Measurements from ENCODE around the gene OR2A12. TPM values are rescaled to one million over a fixed set of nuclear protein-coding genes. Genes with fewer than 3 reads are reported as not detected.
"Not testable (repeated sequence)": the region's sequence is repeated elsewhere in the genome, so short reads cannot be mapped to it uniquely, and the experiment has no call there.

The OR2A12 gene
- total RNA-seq, 1 experiment from 2014 or later = not detected

GRCh38 chr7:144090667-144091066 is 4.6 kb downstream of the OR2A12 start:
- Histone ChIP-seq H3K27ac (no peak overlapping the region), H3K9me3 (replicated peaks) (no peaks in the 10 kb centered on the region), H3K27me3 (no peaks in the 10 kb centered on the region), H3K4me1 (no peaks in the 10 kb centered on the region), H3K4me3 (no peak overlapping the region), H3K36me3 (no peaks in the 10 kb centered on the region)
- no peak for DNase-seq

DNA sequence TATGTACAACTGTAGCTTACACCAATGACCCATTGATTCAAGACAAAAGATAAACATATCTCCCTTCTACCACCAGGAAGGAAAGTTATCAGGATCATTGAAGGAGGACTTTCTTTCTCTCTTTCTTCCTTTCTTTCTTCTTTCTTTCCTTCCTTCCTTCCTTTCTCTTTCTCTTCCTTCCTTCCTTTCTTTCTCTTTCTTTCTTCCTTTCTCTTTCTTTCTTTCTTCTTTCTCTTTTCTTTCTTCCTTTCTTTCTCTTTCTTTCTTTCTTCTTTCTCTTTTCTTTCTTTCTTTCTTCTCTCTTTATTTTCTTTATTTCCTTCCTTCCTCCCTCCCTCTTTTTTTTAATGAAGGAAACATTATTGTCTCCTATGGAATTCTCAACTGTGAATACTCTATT is 12.7 kb downstream of the OR2A12 start:
- Histone ChIP-seq H3K27me3 (no peaks in the 10 kb centered on the region), H3K9me3 (replicated peaks) (no peaks in the 10 kb centered on the region), H3K27ac (no peak overlapping the region), H3K36me3 (no peaks in the 10 kb centered on the region), H3K4me1 (no peaks in the 10 kb centered on the region; the same call in 1 of the 2 replicates), H3K4me3 (no peak overlapping the region)
- no peak for DNase-seq

DNA sequence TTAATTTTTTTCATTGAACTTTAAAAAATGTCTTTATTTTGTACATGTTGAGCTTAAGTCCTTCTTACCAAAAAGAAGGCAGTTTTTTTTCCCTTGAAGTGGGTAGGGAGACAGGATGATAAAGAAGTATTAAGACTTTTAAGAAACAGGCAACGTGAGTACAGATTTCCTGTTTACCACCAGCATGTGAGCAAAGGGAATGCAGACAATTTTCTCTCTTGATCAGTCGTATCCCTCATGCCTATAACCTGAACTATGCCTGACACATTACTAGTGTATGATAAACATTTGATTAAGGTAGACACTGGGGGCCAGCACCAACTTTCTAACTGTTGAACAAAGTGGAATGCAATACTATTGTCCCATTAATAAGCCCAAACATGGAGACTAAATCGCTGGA is 14.5 kb downstream of the OR2A12 start:
- Histone ChIP-seq H3K27ac (no peak overlapping the region), H3K4me1 (no peaks in the 10 kb centered on the region; the same call in 1 of the 2 replicates), H3K36me3 (no peaks in the 10 kb centered on the region), H3K27me3 (no peaks in the 10 kb centered on the region), H3K9me3 (replicated peaks) (no peaks in the 10 kb centered on the region), H3K4me3 (no peak overlapping the region)
- DNase-seq = no peak

DNA sequence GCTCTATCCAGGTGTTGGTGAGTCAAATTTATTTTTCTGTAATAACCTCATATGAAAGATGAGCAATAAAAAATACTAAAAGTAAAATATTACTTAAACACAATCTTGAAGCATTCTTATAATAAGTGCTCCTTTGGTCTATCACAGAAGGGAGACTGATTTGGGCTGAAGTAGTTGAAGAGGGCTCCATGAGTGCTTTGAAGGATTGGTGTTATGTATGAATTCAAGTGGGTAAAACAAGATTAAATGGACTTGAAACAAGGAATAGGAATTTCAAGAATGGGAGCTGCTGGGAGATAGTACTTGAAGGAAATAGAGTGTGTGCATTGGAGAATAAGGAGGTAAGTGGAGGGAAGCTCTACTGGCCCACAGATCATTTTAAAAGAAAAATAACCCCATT is 16.0 kb downstream of the OR2A12 start:
- Histone ChIP-seq H3K4me3 (no peak overlapping the region), H3K27ac (no peak overlapping the region), H3K4me1 (no peaks in the 10 kb centered on the region), H3K36me3 (no peaks in the 10 kb centered on the region), H3K9me3 (replicated peaks) (no peaks in the 10 kb centered on the region), H3K27me3 (no peaks in the 10 kb centered on the region)
- no peak for DNase-seq

- no peak overlapping the region for H3K4me3 ChIP-seq
- H3K9me3 ChIP-seq (replicated peaks) = no peaks in the 10 kb centered on the region
- H3K36me3 ChIP-seq = no peaks in the 10 kb centered on the region
- no peak overlapping the region for H3K27ac ChIP-seq
- H3K4me1 ChIP-seq = no peaks in the 10 kb centered on the region
- H3K27me3 ChIP-seq = no peaks in the 10 kb centered on the region
- DNase-seq = no peak
Measured at GRCh38 chr7:144105211-144105610, 19.1 kb downstream of the OR2A12 start.

GRCh38 chr7:144109283-144109682 is 23.2 kb downstream of the OR2A12 start, which contains the start of gene OR2A2:
Gene OR2A2, plus strand, starts transcription at chr7:144109583. Its CDS starts 0 bp downstream, at chr7:144109583.
- Histone ChIP-seq H3K36me3 (no peaks in the 10 kb centered on the region), H3K27me3 (no peaks in the 10 kb centered on the region), H3K9me3 (replicated peaks) (no peaks in the 10 kb centered on the region), H3K27ac (no peak within 1 kb of the TSS), H3K4me3 (no peak within 1 kb of the TSS), H3K4me1 (no peaks in the 10 kb centered on the region)
- DNase-seq = no peak

- H3K36me3 ChIP-seq = no peaks in the 10 kb centered on the region
- H3K9me3 ChIP-seq (replicated peaks) = no peaks in the 10 kb centered on the region
- H3K27ac ChIP-seq = no peak overlapping the region
- no peaks in the 10 kb centered on the region for H3K4me1 ChIP-seq
- no peak for DNase-seq
- no peaks in the 10 kb centered on the region for H3K27me3 ChIP-seq
- H3K4me3 ChIP-seq = no peak overlapping the region
Measured at GRCh38 chr7:144110272-144110671, 24.2 kb downstream of the OR2A12 start.

GRCh38 chr7:144113651-144114050 is 27.6 kb downstream of the OR2A12 start:
- DNase-seq = no peak
- no peaks in the 10 kb centered on the region for H3K9me3 ChIP-seq (replicated peaks)
- H3K27me3 ChIP-seq = no peaks in the 10 kb centered on the region
- H3K4me3 ChIP-seq = no peak overlapping the region
- no peak overlapping the region for H3K27ac ChIP-seq
- no peaks in the 10 kb centered on the region for H3K36me3 ChIP-seq
- H3K4me1 ChIP-seq = no peaks in the 10 kb centered on the region

- Histone ChIP-seq H3K4me3 (no peak overlapping the region), H3K27ac (no peak overlapping the region), H3K27me3 (no peaks in the 10 kb centered on the region), H3K4me1 (no peaks in the 10 kb centered on the region), H3K36me3 (no peaks in the 10 kb centered on the region), H3K9me3 (replicated peaks) (no peaks in the 10 kb centered on the region)
- no peak for DNase-seq
Measured at GRCh38 chr7:144118341-144118740, 32.3 kb downstream of the OR2A12 start.

DNA sequence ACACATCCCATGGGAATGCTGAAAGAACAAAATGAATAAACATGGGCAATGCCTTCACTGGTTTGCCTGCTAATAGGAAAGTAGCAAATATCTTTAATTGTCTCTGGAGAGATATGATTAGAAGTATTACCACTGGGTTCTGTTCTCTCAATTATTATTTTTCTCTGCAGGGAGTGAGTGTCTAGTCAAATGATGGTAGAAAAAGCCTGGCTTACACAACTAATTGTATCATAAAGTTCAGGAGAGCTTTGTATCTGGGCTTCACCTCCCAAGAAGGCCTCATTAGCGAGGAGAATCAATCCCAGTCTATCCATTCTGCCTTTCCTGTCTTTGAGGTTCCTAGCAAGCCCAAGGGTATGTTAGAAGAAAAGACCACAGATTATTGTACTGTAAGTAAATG is 36.8 kb downstream of the OR2A12 start, which contains the start of gene OR2A14:
Gene OR2A14, plus strand, starts transcription at position 301 of the 400 bp plus-strand sequence. CDS start 5,937 bp downstream, outside the sequence.
- H3K9me3 ChIP-seq (replicated peaks) = no peaks in the 10 kb centered on the region
- H3K27ac ChIP-seq = no peak within 1 kb of the TSS
- DNase-seq = no peak
- no peaks in the 10 kb centered on the region for H3K36me3 ChIP-seq
- H3K4me3 ChIP-seq = no peak within 1 kb of the TSS
- no peaks in the 10 kb centered on the region for H3K27me3 ChIP-seq
- no peaks in the 10 kb centered on the region for H3K4me1 ChIP-seq

GRCh38 chr7:144127714-144128334 is 41.7 kb downstream of the OR2A12 start:
- Histone ChIP-seq H3K27me3 (no peaks in the 10 kb centered on the region), H3K9me3 (replicated peaks) (no peaks in the 10 kb centered on the region), H3K36me3 (no peaks in the 10 kb centered on the region), H3K4me1 (no peaks in the 10 kb centered on the region), H3K4me3 (no peak overlapping the region), H3K27ac (no peak overlapping the region)
- peak; percentile 84 to 92 for DNase-seq

GRCh38 chr7:144129601-144130000 is 43.5 kb downstream of the OR2A12 start:
- H3K27ac ChIP-seq; H3K27me3 ChIP-seq; H3K4me1 ChIP-seq; H3K4me3 ChIP-seq; H3K9me3 ChIP-seq (replicated peaks); H3K36me3 ChIP-seq; DNase-seq: not testable (repeated sequence)

GRCh38 chr7:144130730-144131129 is 44.7 kb downstream of the OR2A12 start:
- no peak overlapping the region for H3K4me3 ChIP-seq
- no peak for DNase-seq
- no peaks in the 10 kb centered on the region for H3K4me1 ChIP-seq
- no peak overlapping the region for H3K27ac ChIP-seq
- no peaks in the 10 kb centered on the region for H3K36me3 ChIP-seq
- H3K27me3 ChIP-seq = no peaks in the 10 kb centered on the region; the same call in 1 of the 2 replicates
- no peaks in the 10 kb centered on the region for H3K9me3 ChIP-seq (replicated peaks)

GRCh38 chr7:144132262-144132661 is 46.2 kb downstream of the OR2A12 start:
- no peaks in the 10 kb centered on the region for H3K36me3 ChIP-seq
- H3K4me3 ChIP-seq = no peak overlapping the region

DNA sequence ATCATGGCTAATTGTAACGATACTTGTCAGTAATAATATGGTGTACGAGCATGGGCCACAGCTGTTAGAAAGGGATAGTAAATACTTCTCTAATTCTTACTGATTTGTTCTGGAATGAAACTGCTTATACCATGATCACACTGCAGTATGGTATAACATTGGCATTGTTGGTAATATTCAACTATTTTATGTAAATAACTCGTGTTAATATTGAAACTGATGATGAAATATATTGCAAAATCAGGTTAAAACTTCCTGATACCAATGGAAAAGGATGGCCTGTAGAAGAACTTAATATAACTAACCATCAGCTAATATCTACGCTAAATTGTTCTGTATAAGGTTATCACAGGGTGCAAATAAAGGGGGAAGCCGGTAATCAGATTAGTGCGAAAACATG is 47.2 kb downstream of the OR2A12 start:
- no peaks in the 10 kb centered on the region; the same call in 1 of the 2 replicates for H3K27me3 ChIP-seq
- H3K36me3 ChIP-seq = no peaks in the 10 kb centered on the region
- DNase-seq = no peak
- no peaks in the 10 kb centered on the region for H3K9me3 ChIP-seq (replicated peaks)
- no peak overlapping the region for H3K4me3 ChIP-seq
- H3K4me1 ChIP-seq = no peaks in the 10 kb centered on the region
- no peak overlapping the region for H3K27ac ChIP-seq

More at GRCh38 chr7:144132262-144132661, 46.2 kb downstream of the OR2A12 start:
- Histone ChIP-seq H3K4me1 (no peaks in the 10 kb centered on the region), H3K27ac (no peak overlapping the region), H3K9me3 (replicated peaks) (no peaks in the 10 kb centered on the region), H3K27me3 (no peaks in the 10 kb centered on the region; the same call in 1 of the 2 replicates)
- no peak for DNase-seq

- Histone ChIP-seq H3K4me1 (no peaks in the 10 kb centered on the region), H3K36me3 (no peaks in the 10 kb centered on the region), H3K4me3 (no peak overlapping the region), H3K27me3 (no peaks in the 10 kb centered on the region; the same call in 1 of the 2 replicates), H3K27ac (no peak overlapping the region), H3K9me3 (replicated peaks) (no peaks in the 10 kb centered on the region)
- DNase-seq = no peak
Measured at GRCh38 chr7:144134116-144134515, 48.0 kb downstream of the OR2A12 start.
